Bronchial epithelial cell (primary cell): ENCODE data around the gene MEI1. TPM values are rescaled to one million over a fixed set of nuclear protein-coding genes. Genes with fewer than 3 reads are reported as not detected.
"Not testable (repeated sequence)": the region's sequence is repeated elsewhere in the genome, so short reads cannot be mapped to it uniquely, and the experiment has no call there.

Experiments
- DNase-seq: peaks from one replicate; pipeline ENCODE4 v3.0.0-alpha.2; 2010; ENCODE audit warnings: low read depth
- FAIRE-seq: peaks from 2 replicates; lab custom pipeline; 2011; peaks lifted over from hg19 to GRCh38; lab: Jason Lieb, UNC
- H3K27me3 ChIP-seq: 2 replicates; pipeline ENCODE4 v1.5.1; 2011; ENCODE audit warnings: low read length; ENCODE audit not compliant: control insufficient read depth, insufficient read depth
- H3K36me3 ChIP-seq: 2 replicates; pipeline ENCODE4 v1.5.1; 2011; ENCODE audit warnings: low read length; ENCODE audit not compliant: control insufficient read depth, insufficient read depth
- H3K4me3 ChIP-seq: 2 replicates; pipeline ENCODE4 v1.5.1; 2011; ENCODE audit warnings: mild to moderate bottlenecking, low read depth, low read length, control low read depth
- CTCF ChIP-seq: IDR thresholded peaks from 2 replicates; pipeline ENCODE4 v1.5.1; 2011; ENCODE audit warnings: mild to moderate bottlenecking, moderate library complexity, low read length, control low read depth, inconsistent platforms; ENCODE audit not compliant: insufficient read depth, severe bottlenecking
- total RNA-seq: library from RNA; depleted of rRNA; stranded (reverse); fragments of >200 nt; gene quantifications from 2 replicates; pipeline ENCODE4 v1.2.1, GENCODE V29; 2014

MEI1 gene
- total RNA-seq, 1 donor from 2014 or later: not detected

- no peak for TF ChIP-seq CTCF
- H3K4me3 ChIP-seq: no peak overlapping the region
- DNase-seq (no peak), FAIRE-seq (no peak)
- peaks cover 12% of the 10 kb centered on the region for H3K36me3 ChIP-seq
- no peaks in the 10 kb centered on the region for H3K27me3 ChIP-seq
Observed at GRCh38 chr22:41684194-41684593, 15.1 kb upstream of the MEI1 start.

- FAIRE-seq, H3K4me3 ChIP-seq, H3K27me3 ChIP-seq, DNase-seq, H3K36me3 ChIP-seq: not testable (repeated sequence)
Observed at GRCh38 chr22:41686890-41687289, 12.4 kb upstream of the MEI1 start.

GRCh38 chr22:41687901-41688364 lies 11.4 kb upstream of the MEI1 start:
- FAIRE-seq: no peak
- DNase-seq: no peak
- TF ChIP-seq CTCF: no peak
- no peaks in the 10 kb centered on the region for H3K36me3 ChIP-seq
- H3K27me3 ChIP-seq: no peaks in the 10 kb centered on the region
- H3K4me3 ChIP-seq: peak overlapping the region; percentile 83

- FAIRE-seq (no peak), DNase-seq (peak; percentile 81)
- TF ChIP-seq CTCF: peak; percentile 3
- peak within 1 kb of the TSS; percentile 83 for H3K4me3 ChIP-seq
- H3K27me3 ChIP-seq: no peaks in the 10 kb centered on the region
- H3K36me3 ChIP-seq: no peaks in the 10 kb centered on the region
Observed at GRCh38 chr22:41688365-41689211, 10.7 kb upstream of the MEI1 start, which contains the start of gene SNU13. TSS of gene SNU13 (minus strand) at chr22:41688867. CDS start at chr22:41688796, 71 bp downstream.

GRCh38 chr22:41690476-41690875 lies 8.8 kb upstream of the MEI1 start:
- Histone ChIP-seq H3K27me3 (no peaks in the 10 kb centered on the region), H3K4me3 (no peak overlapping the region), H3K36me3 (no peaks in the 10 kb centered on the region)
- TF ChIP-seq CTCF: no peak
- FAIRE-seq (no peak), DNase-seq (no peak)

- H3K36me3 ChIP-seq: no peaks in the 10 kb centered on the region
- H3K27me3 ChIP-seq: no peaks in the 10 kb centered on the region
- DNase-seq (no peak), FAIRE-seq (no peak)
- H3K4me3 ChIP-seq: no peak overlapping the region
- no peak for TF ChIP-seq CTCF
Observed at GRCh38 chr22:41695211-41695610, 4.1 kb upstream of the MEI1 start.
